NB4 (cell line): ENCODE results near the gene EIF2D.

Source experiments
- MYC ChIP-seq: IDR thresholded peaks from 2 replicates; pipeline ENCODE4 v1.6.1; 2011; ENCODE audit warnings: low read depth, low read length
- POLR2A ChIP-seq: IDR thresholded peaks from 2 replicates; pipeline ENCODE4 v1.6.1; 2011; ENCODE audit warnings: mild to moderate bottlenecking; ENCODE audit not compliant: insufficient read length; ENCODE audit errors: extremely low read depth
- TF ChIP-seq, protein P1 (sequence below): IDR thresholded peaks from one replicate; pipeline ENCODE4 v1.5.1; 2012; ENCODE audit warnings: low read depth, low read length

DNA sequence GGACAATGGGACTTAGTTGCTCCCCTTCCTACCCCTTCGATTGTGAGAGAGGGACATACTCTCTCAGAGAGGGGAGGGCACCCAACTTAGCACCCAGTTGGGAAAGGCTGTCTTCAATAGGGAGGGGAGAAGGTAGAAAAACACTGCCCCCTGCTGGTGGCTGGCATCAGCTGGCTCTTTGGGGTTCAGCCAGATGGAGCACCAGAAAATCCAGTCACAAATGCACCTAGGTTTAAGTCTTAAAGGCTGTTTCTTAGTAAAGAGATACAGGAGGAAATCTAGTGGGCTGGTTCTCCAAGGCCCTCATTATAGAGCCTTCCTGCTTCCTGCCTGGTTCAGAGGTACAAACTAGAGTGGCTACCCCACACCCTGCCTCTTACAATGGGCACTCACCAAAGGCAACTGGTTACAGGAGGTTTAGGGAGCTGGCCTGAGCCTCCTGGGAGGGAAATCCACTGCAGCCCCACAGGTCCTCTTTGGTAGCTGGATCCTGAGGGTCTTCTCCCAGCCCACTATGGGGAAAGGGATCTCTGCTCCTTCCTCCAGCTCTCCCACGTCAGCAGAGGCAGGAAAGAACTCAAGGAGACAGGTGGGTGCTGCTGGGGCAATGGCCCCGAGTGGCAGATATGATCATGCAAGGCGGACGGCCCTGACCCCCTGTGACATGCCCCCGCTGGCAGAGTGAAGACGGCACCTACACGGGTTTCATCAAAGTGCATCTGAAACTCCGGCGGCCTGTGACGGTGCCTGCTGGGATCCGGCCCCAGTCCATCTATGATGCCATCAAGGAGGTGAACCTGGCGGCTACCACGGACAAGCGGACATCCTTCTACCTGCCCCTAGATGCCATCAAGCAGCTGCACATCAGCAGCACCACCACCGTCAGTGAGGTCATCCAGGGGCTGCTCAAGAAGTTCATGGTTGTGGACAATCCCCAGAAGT, 28.3 kb downstream of the EIF2D start:
- TF ChIP-seq POLR2A (no peak), MYC (no peak)
- TF ChIP-seq, protein P1, sequence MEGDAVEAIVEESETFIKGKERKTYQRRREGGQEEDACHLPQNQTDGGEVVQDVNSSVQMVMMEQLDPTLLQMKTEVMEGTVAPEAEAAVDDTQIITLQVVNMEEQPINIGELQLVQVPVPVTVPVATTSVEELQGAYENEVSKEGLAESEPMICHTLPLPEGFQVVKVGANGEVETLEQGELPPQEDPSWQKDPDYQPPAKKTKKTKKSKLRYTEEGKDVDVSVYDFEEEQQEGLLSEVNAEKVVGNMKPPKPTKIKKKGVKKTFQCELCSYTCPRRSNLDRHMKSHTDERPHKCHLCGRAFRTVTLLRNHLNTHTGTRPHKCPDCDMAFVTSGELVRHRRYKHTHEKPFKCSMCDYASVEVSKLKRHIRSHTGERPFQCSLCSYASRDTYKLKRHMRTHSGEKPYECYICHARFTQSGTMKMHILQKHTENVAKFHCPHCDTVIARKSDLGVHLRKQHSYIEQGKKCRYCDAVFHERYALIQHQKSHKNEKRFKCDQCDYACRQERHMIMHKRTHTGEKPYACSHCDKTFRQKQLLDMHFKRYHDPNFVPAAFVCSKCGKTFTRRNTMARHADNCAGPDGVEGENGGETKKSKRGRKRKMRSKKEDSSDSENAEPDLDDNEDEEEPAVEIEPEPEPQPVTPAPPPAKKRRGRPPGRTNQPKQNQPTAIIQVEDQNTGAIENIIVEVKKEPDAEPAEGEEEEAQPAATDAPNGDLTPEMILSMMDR: peak; percentile 86
